Gastroesophageal sphincter (tissue), 4 donors: ENCODE data around the gene MYPOP. TPM values are rescaled to one million over a fixed set of nuclear protein-coding genes. Genes with fewer than 3 reads are reported as not detected.
A peak's percentile ranks its signal among the peaks of the same experiment; 100 is the strongest.
"Not testable (repeated sequence)": the region's sequence is repeated elsewhere in the genome, so short reads cannot be mapped to it uniquely, and the experiment has no call there.

Experiments used
- ATAC-seq: fragments of 150-250 bp; one replicate; pipeline ENCODE4 v1.9.1; 2016; ENCODE audit warnings: mild to moderate bottlenecking, moderate library complexity
- H3K27ac ChIP-seq, 4 donors: fragments of 200-600 bp; sonication (generic) in 3 of 4; 1 replicate in 3 of 4; 2 replicates in 1 of 4; pipeline ENCODE4 v1.5.1; 2016 to 2019
- H3K27me3 ChIP-seq: fragments of 200-600 bp; sonication (generic); one replicate; pipeline ENCODE4 v1.5.1; 2019
- H3K36me3 ChIP-seq, 2 donors: fragments of 200-600 bp; sonication (generic); one replicate each; pipeline ENCODE4 v1.5.1; 2019; ENCODE audit warnings: control low read depth in 1 of 2
- H3K4me1 ChIP-seq, 3 donors: fragments of 200-600 bp; sonication (generic); 1 replicate in 2 of 3; 2 replicates in 1 of 3; pipeline ENCODE4 v1.5.1; 2016 to 2019; ENCODE audit warnings: control low read depth in 2 of 3
- H3K4me3 ChIP-seq, 2 donors: fragments of 200-600 bp; sonication (generic); one replicate each; pipeline ENCODE4 v1.5.1; 2019; ENCODE audit warnings: mild to moderate bottlenecking in 1 of 2, moderate library complexity in 1 of 2
- H3K9me3 ChIP-seq, 3 donors: fragments of 200-600 bp; sonication (generic); one replicate each; pipeline ENCODE4 v1.5.1; 2017 to 2019; ENCODE audit warnings: control low read depth in 2 of 3
- EP300 ChIP-seq: sonication (generic); formaldehyde crosslinking; IDR thresholded peaks from one replicate; pipeline ENCODE4 v1.6.1; 2017; ENCODE audit warnings: antibody characterized with exemption, mild to moderate bottlenecking
- POLR2A ChIP-seq, 2 donors: fragments of 450-650 bp; IDR thresholded peaks; one replicate each; pipeline ENCODE4 v1.6.1; 2017; ENCODE audit warnings: antibody characterized with exemption in 2 of 2, mild to moderate bottlenecking in 2 of 2, moderate library complexity in 1 of 2
- POLR2AphosphoS5 ChIP-seq: sonication (generic); formaldehyde crosslinking; IDR thresholded peaks from one replicate; pipeline ENCODE4 v1.6.1; 2017; ENCODE audit warnings: antibody characterized with exemption
- WGBS, 2 donors: methylation state at CpG; one replicate each; pipeline ENCODE4 v1.1.5; 2018; ENCODE audit warnings: low coverage in 1 of 2; 5-methylcytosine and 5-hydroxymethylcytosine counted together
- total RNA-seq, 4 donors: library from RNA; depleted of rRNA; stranded (reverse); fragments of >200 nt; gene quantifications; one replicate each; pipeline ENCODE4 v1.1.0, GENCODE V29; 2016
- TF ChIP-seq, protein P1 (sequence below), 4 experiments: fragments of 200-600 bp in 2 of 4; fragments of 450-650 bp in 2 of 4; sonication (generic) in 1 of 4; IDR thresholded peaks; one replicate each; pipeline ENCODE4 v1.5.1; 2017 to 2019; ENCODE audit warnings: antibody characterized with exemption in 4 of 4, mild to moderate bottlenecking in 2 of 4, moderate library complexity in 2 of 4

MYPOP gene
- total RNA-seq, 4 donors from 2014 or later = 1.3 to 4.6 (median 2.8) TPM

DNA sequence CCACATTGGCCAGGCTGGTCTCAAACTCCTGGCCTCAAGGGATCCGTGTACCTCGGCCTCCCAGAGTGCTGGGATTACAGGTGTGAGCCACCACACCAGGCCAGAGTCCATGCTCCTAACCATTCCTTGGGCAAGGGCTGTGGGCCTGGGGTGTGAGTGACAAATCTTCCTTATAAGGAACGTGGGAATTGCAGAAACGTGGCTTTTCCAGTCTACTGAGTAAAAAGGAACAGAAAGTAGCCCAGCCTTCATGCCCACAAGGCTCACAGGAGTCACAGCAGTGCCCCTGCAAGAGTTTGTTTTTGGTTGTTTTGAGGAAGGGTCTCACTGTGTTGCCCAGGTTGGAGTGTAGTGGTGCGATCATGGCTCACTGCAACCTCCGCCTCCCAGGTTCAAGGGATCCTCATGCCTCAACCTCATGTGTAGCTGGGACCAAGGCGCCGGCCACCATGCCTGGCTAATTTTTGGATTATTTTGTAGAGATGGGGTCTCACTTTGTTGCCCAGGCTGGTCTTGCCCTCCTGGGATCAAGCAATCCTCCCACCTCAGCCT is 5.1 kb downstream of the MYPOP start:
- Histone ChIP-seq H3K4me1 (peaks cover 0 to 22% (median 8%) of the 10 kb centered on the region in 3 donors), H3K27ac (no peak overlapping the region), H3K27me3 (no peaks in the 10 kb centered on the region), H3K9me3 (no peaks in the 10 kb centered on the region), H3K4me3 (no peak overlapping the region), H3K36me3 (peaks cover 0 to 53% of the 10 kb centered on the region in 2 donors)
- TF ChIP-seq EP300 = no peak
- TF ChIP-seq POLR2AphosphoS5 = no peak
- TF ChIP-seq, protein P1, sequence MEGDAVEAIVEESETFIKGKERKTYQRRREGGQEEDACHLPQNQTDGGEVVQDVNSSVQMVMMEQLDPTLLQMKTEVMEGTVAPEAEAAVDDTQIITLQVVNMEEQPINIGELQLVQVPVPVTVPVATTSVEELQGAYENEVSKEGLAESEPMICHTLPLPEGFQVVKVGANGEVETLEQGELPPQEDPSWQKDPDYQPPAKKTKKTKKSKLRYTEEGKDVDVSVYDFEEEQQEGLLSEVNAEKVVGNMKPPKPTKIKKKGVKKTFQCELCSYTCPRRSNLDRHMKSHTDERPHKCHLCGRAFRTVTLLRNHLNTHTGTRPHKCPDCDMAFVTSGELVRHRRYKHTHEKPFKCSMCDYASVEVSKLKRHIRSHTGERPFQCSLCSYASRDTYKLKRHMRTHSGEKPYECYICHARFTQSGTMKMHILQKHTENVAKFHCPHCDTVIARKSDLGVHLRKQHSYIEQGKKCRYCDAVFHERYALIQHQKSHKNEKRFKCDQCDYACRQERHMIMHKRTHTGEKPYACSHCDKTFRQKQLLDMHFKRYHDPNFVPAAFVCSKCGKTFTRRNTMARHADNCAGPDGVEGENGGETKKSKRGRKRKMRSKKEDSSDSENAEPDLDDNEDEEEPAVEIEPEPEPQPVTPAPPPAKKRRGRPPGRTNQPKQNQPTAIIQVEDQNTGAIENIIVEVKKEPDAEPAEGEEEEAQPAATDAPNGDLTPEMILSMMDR (IDR thresholded peaks at IDR 0.05) = no peak
- no peak for TF ChIP-seq POLR2A (IDR thresholded peaks at IDR 0.05)
- 81% methylated on average over 5 of the region's 8 CpGs; no CpG with 5 or more reads in 1 of the 2 donors for WGBS, 2 donors
- no peak for ATAC-seq

DNA sequence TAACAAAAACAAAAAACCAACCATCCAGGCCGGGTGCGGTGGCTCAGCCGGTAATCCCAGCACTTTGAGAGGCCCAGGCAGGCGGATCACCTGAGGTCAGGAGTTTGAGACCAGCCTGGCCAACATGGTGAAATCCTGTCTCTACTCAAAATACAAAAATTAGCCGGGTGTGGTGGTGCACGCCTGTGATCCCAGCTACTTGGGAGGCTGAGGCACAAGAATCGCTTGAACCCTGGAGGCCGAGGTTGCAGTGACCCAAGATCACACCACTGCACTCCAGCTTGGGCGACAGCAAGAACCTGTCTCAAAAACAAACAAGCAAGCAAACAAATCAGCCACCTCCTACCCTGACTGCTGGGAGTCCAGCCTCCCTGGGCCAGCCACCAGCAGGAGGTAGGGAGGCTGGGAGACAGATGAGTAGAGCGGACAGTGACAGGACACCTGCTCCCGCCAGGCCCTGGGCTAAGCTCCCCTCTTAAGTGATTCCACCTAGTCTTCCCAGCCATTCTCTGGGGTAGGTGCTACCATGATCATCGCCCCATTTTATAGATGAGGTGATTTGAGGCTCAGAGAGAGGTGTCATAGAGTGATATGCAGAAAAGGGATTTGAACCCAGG is 6.3 kb downstream of the MYPOP start:
- not testable (repeated sequence) for H3K27me3 ChIP-seq, H3K27ac ChIP-seq, ATAC-seq, H3K4me3 ChIP-seq, H3K9me3 ChIP-seq
- Histone ChIP-seq H3K4me1 (peaks cover 0 to 12% (median 6%) of the 10 kb centered on the region in 3 donors), H3K36me3 (peaks cover 0 to 56% of the 10 kb centered on the region in 2 donors)
- 87 to 98% methylated on average over 7 to 10 of the region's 12 CpGs for WGBS, 2 donors

DNA sequence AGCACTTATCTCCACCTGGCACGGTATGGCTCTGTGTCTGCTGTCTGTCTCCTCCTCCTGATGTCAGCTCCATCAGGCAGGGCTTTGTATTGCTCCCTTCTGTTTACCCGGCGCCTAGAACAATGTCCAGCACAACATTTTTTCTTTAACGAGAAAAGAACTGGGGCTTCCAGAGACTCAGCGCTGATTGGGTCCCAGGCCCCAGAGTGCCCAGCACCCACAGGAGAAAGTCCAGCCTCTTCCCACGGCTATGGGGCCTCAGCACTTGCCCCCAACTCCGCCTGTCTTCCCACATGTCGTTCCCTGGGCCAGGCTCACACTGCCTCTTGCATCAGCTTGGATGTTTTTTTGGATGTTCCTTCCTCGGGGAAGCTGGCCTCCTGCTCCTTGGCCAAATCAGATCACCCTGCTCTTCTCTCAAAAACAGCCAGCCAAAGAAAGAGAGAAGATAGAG is 6.9 kb downstream of the MYPOP start:
- Histone ChIP-seq H3K9me3 (no peaks in the 10 kb centered on the region), H3K27me3 (no peaks in the 10 kb centered on the region), H3K4me1 (peaks cover 0 to 6% (median under 1%) of the 10 kb centered on the region in 3 donors), H3K4me3 (no peak overlapping the region), H3K36me3 (peaks cover 0 to 61% of the 10 kb centered on the region in 2 donors), H3K27ac (peak overlapping the region in 1 of 4 donors; percentile 35)
- 33% methylated on average over 1 of the region's 9 CpGs; no CpG with 5 or more reads in 1 of the 2 donors for WGBS, 2 donors
- TF ChIP-seq EP300 (no peak), POLR2A (IDR thresholded peaks at IDR 0.05) (no peak), POLR2AphosphoS5 (no peak)
- TF ChIP-seq, protein P1 (IDR thresholded peaks at IDR 0.05) = no peak
- peak; percentile 36 for ATAC-seq

DNA sequence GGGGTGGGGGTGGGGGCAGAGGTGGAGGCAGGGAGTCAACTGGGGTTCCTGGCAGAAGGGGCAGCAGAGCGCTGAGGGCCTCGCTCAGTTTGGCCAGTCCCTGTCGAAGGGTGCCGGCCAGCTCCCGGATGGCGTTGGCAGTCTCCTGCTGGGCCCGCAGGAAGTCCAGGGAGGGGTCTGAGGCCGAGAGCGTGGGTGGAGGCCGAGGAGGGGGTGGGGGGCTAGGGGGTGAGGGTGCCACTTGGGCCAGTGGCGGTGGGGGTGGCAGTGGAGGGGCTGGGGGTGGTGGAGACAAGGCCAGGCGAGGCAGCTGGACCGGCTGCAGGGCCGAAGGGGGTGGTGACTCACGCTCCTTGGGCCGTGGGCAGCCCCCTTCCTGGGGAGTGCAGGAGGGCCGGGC is 11.5 kb downstream of the MYPOP start:
- H3K27me3 ChIP-seq = no peaks in the 10 kb centered on the region
- 61 to 80% methylated on average over 3 of the region's 17 CpGs for WGBS, 2 donors
- ATAC-seq = no peak

DNA sequence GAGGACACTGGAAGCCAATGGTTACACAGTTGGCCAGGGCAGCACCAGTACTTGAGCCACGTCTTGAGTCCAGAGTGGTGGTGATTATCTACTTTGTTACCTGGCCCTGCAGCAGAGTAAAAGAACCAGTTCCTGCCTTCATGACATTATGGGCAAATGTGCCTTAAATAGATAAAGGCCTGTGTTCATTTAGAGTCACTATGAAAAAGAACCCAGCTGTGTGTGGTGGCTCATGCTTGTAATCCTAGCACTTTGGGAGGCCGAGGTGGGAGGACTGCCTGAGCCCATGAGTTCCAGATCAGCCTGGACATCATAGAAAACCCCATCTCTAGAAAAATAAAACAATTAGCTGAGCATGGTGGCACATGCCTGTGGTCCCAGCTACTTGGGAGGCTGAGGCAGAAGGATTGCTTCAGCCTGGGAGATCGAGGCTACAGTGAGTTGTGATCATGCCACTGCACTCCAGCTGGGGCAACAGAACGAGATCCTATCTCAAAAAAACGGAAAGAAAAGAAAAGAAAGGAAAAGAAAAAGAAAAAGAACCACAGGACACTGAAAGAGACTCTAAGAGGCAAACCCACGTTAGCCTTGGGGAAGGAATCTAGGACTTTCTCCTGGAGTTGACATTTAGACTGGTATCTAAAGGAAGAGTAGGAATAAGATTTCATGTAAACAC is 13.1 kb downstream of the MYPOP start:
- H3K4me1 ChIP-seq = peaks cover 0 to 26% (median 15%) of the 10 kb centered on the region in 3 donors
- no peak for ATAC-seq
- WGBS, 2 donors = 55 to 79% methylated on average over 3 to 4 of the region's 6 CpGs

More for the DNA sequence above, 11.5 kb downstream of the MYPOP start:
- Histone ChIP-seq H3K27ac (no peak overlapping the region), H3K4me3 (no peak overlapping the region), H3K4me1 (peaks cover 0 to 13% (median 4%) of the 10 kb centered on the region in 3 donors), H3K36me3 (peaks cover 0 to 33% of the 10 kb centered on the region in 2 donors), H3K9me3 (no peaks in the 10 kb centered on the region)
- no peak for TF ChIP-seq POLR2A (IDR thresholded peaks at IDR 0.05)
- TF ChIP-seq POLR2AphosphoS5 = no peak
- TF ChIP-seq EP300 = no peak
- TF ChIP-seq, protein P1 (IDR thresholded peaks at IDR 0.05) = no peak

More for the DNA sequence above, 13.1 kb downstream of the MYPOP start:
- Histone ChIP-seq H3K27ac (no peak overlapping the region), H3K4me3 (no peak overlapping the region), H3K36me3 (peaks cover 0 to 25% of the 10 kb centered on the region in 2 donors), H3K27me3 (no peaks in the 10 kb centered on the region), H3K9me3 (no peaks in the 10 kb centered on the region)
- TF ChIP-seq, protein P1 (IDR thresholded peaks at IDR 0.05) = no peak
- no peak for TF ChIP-seq POLR2AphosphoS5
- no peak for TF ChIP-seq POLR2A (IDR thresholded peaks at IDR 0.05)
- no peak for TF ChIP-seq EP300
